HG02885 (cell line): ENCODE data around the gene FHIT.
"Not testable (repeated sequence)": the region's sequence is repeated elsewhere in the genome, so short reads cannot be mapped to it uniquely, and the experiment has no call there.

ENCODE experiments used
- ATAC-seq: cut with Tn5 transposase; IDR thresholded peaks from one replicate; pipeline ENCODE4 v1.9.1; 2021; ENCODE audit warnings: mild to moderate bottlenecking; ENCODE audit not compliant: unreplicated experiment, poor library complexity

FHIT gene

DNA sequence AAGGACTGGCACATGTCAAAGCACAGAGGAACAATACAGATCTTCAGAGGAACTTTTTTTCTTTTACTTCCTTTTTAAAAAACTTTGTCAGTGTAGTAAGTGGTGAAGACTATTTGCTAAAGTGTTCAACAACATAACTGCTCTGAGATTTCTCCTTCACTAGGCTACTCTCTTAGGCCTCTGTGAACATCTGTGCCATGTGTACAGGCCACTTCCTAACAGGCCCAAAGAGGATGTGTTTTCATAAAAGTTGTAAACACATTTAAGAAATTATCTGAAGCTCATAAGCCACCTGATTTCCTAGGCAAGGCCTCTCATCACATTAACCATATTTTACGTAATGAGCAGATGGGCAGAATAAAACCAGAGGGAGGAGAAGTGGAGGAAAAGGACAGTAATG lies 235.4 kb downstream of the FHIT start:
- no peak for ATAC-seq

DNA sequence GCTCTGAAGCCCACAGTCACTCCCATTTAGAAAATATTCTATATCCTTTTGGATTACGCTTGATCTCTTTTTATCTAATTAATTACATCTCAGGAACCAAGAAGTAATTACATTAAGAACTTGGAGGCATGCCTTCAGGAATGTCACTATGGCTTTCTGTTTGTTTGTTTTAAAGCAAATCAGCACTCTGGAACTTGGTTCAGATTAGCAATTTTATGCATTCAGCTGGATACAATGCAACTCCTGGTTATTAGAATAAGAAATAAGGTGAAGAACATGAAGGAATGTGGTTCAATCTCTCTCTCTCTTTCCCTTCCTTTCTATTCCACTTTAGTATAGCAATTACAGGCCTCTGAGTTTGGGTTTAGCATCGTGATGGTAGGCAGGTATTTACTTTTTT lies 235.8 kb downstream of the FHIT start:
- no peak for ATAC-seq

GRCh38 chr3:61008998-61009380 lies 242.3 kb downstream of the FHIT start:
- no peak for ATAC-seq

GRCh38 chr3:61008153-61008997 lies 242.9 kb downstream of the FHIT start:
- ATAC-seq = no peak

- no peak for ATAC-seq
Observed at GRCh38 chr3:61005591-61005990, 245.7 kb downstream of the FHIT start.

DNA sequence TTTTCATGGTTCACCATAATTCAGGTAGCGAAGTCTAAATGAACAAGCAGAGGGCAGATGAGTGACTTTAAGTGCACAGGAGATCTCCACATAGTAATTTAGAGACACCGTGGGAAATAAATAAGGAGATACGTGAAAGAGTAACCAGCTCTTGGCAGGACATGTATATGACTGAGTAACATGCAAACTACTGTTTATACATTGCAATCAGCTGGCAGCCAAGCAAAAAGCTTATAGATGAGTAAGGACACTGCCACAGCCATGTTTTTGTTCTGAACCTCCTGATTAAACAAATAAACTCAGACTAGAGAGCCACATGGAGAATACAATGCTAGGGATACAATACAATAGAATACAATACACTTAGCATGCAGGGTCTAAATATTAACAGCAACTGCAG lies 252.4 kb downstream of the FHIT start:
- no peak for ATAC-seq

GRCh38 chr3:60992395-60992794 lies 258.9 kb downstream of the FHIT start:
- ATAC-seq = no peak

DNA sequence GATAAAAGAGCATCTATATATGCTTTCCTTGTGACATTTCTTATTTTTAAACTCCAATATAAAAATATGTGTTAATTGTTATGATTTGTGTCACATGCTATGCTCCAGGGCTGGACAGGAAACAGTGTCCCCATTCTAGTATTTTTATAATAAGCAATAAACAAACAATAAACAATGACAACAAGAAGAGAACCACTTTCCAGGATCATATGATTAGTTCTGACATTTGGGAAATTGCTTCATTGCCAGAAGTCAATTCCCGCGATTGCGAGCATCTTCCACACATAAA lies 260.9 kb downstream of the FHIT start:
- ATAC-seq = no peak

DNA sequence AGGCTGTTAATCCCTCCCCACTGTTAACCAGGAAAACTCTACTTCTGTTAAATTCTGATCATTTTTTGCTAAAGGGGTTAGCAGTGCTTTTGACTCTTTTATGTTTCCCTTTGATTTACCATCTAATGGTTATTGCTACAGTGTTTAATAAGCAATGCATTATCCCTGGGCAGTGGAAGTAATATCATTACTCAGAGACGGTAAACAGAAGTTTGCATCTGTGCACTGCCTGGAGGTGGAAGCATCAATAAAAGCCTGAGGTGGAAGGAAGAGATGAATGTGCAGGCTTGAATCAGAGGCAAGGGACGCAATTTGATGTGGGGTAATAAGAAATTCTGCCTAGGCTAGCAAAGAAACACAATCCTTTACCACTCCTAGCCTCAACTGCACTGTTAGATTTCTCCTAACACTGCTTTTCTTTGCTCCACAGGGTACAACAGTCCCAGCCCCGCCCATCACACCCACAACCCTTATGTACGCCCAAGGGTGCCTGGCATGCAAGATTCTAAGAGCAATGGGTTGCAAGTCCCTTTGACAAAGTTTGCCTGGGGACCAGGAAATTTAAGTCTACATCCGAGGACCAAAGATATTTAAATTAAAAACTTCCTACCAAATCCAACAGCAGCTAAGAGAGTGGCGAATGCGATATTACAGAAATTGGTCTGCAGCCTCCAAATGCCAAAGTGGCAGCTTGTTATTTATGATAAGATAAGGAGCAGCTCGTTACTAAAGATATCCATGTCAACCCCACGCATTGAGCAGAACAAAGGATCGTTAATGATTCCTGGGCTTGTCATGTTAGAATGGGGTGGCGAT lies 261.4 kb downstream of the FHIT start:
- ATAC-seq = no peak

DNA sequence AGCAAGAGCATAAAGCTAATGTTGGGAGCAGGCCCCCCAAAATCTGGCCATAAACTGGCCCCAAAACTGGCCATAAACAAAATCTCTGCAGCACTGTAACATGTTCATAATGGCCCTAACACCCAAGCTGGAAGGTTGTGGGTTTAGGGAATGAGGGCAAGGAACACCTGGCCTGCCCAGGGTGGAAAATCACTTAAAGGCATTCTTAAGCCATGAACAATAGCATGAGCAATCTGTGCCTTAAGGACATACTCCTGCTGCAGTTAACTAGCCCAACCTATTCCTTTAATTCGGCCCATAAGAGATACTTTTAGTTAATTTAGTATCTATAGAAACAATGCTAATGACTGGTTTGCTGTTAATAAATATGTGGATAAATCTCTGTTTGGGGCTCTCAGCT lies 264.1 kb downstream of the FHIT start:
- not testable (repeated sequence) for ATAC-seq

- no peak for ATAC-seq
Observed at GRCh38 chr3:60986552-60986951, 264.7 kb downstream of the FHIT start.

GRCh38 chr3:60983906-60984305 lies 267.3 kb downstream of the FHIT start:
- ATAC-seq = no peak

DNA sequence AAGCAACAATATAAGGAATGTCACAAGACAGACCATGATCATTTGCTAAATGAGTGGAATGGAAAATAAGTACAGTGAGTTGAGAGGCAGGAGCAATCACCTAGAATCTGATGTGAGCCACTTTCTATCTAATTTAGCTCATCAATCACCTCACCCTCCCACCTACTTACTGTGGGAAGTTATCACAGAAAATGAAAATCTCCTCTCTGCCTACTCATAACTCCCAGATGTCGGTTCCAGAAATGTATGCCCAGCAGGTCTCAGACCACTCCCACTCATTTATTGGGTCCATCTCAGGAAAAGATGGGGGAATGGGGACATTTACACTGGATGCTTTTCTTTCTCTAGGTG lies 270.9 kb downstream of the FHIT start:
- ATAC-seq = no peak

DNA sequence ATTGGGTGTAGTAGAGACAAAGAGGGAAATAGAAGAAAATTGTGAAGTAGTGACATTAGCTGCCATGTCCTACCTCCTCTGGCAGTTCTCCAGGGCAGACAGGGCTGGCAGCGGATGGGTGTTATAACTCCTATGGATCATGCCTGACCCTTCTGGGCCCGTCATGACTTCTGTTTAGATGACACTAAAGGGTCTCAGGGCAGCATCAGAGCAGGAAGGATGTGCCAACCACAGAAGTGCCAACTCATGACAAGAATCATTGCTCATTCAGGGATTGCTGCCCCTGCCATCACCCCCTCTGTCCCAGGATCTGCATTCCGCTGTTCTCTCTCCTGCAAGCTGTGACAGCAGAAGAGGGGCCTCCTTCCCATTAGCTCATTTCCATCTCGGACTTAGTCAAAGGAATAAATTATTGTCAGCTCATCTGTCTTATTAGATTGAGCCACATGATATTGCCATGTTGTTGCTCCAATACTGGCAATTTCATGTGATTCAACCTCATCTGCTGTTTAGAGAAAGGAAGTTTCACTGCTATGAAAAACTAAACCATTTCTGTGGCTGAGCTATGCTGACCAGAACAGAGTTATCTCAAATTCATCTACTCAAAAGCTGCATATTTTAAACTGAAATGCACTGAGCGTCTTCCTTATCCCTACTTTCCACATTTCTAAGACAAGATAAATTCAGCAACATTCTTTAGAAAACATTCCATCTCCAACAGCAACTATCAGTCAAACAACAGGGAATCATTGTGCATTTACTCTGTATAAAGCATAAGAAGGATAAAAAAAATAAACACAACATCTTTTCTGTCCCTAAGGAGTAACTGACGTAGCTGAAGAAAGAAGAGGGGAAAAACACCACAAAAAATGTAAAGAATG lies 271.6 kb downstream of the FHIT start:
- ATAC-seq = no peak

DNA sequence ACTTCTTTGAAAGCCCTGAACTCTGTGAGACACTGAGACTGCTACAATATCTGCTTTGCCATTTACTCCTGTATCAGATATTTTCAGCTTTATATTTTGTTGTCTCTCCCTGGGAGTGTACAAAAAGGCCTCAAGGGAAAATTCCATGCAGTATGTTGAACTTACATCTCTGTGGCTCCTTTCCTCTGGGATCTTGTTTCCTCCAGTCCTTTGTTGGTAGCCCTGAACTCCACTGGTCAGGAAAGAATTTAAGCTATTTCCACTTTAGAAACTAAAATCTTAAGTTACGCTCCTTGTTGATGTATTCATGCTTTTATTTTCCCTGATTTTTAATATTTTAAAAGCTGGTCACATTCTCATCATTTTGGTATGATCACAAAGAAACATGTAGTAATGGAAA lies 277.9 kb downstream of the FHIT start:
- ATAC-seq = no peak

DNA sequence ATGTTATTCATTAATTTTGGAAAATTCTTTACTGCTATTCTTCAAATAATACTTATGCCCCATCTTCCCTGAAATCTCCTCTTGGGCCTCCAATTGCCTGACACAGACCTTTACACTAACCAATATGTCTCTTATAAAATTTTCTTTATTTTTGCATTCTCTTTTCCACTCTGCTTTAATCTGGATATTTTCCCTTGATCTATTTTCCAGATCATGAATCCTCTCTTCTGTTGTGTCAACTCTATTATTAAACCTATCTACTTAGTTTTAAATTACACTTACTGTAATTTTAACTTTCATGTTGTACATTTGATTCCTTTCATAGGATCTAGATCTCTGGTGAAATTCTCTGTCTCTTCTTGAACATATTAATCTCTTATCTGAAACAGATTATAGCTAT lies 278.7 kb downstream of the FHIT start:
- ATAC-seq = no peak

- no peak for ATAC-seq
Observed at GRCh38 chr3:60970850-60971249, 280.4 kb downstream of the FHIT start.

GRCh38 chr3:60967141-60967540 lies 284.1 kb downstream of the FHIT start:
- no peak for ATAC-seq

- no peak for ATAC-seq
Observed at GRCh38 chr3:60957541-60957940, 293.7 kb downstream of the FHIT start.

GRCh38 chr3:60956729-60957128 lies 294.5 kb downstream of the FHIT start:
- no peak for ATAC-seq

- ATAC-seq = no peak
Observed at GRCh38 chr3:60955034-60955433, 296.2 kb downstream of the FHIT start.
